Measurements from ENCODE around the gene SMARCC1. TPM values are rescaled to one million over a fixed set of nuclear protein-coding genes. Genes with fewer than 3 reads are reported as not detected.

The SMARCC1 gene
- total RNA-seq, 1 experiment from 2014 or later, result 43.1 TPM

DNA sequence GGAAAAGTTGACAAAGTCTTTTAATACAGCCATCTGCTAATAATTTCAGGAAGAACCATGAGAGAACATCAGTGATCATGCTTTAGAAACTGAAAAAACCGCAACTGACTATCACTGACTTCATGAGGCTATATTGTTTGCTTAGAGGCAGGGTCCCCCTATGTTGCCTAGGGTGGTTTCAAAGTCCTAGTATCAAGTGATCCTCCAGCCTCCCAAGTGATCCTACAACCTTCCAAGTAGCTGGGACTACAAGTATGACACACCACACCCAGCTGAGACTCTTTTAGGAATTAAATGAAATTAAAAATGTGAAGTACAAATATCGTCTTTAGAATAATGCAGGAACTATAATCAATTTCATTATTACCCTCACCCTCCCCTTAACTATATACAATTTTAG lies 144.8 kb downstream of the SMARCC1 start:
- Histone ChIP-seq H3K79me2 (ENCODE audit: low read length) (no peaks in the 10 kb centered on the region), H4K20me1 (ENCODE audit: low read length) (no peaks in the 10 kb centered on the region), H3K27me3 (ENCODE audit: low read length) (no peaks in the 10 kb centered on the region), H2AFZ (ENCODE audit: low read length) (no peak overlapping the region), H3K9me2 (replicated peaks; ENCODE audit: low read length) (no peaks in the 10 kb centered on the region), H3K4me1 (ENCODE audit: insufficient read depth, low read length) (no peaks in the 10 kb centered on the region), H3K9ac (ENCODE audit: low read length) (no peak overlapping the region), H3F3A (ENCODE audit: low read length, unreplicated experiment) (no peaks in the 10 kb centered on the region), H3K4me3 (ENCODE audit: low read length) (no peak overlapping the region), H3K36me3 (ENCODE audit: low read depth, low read length) (peaks cover 47% of the 10 kb centered on the region), H3K4me2 (ENCODE audit: low read length) (no peak overlapping the region), H3K9me3 (ENCODE audit: low read length) (no peaks in the 10 kb centered on the region), H3K27ac (ENCODE audit: low read length) (no peak overlapping the region)
- POLR2A ChIA-PET (ENCODE audit: unreplicated experiment), result no interaction called here
- TF ChIP-seq, protein P1, sequence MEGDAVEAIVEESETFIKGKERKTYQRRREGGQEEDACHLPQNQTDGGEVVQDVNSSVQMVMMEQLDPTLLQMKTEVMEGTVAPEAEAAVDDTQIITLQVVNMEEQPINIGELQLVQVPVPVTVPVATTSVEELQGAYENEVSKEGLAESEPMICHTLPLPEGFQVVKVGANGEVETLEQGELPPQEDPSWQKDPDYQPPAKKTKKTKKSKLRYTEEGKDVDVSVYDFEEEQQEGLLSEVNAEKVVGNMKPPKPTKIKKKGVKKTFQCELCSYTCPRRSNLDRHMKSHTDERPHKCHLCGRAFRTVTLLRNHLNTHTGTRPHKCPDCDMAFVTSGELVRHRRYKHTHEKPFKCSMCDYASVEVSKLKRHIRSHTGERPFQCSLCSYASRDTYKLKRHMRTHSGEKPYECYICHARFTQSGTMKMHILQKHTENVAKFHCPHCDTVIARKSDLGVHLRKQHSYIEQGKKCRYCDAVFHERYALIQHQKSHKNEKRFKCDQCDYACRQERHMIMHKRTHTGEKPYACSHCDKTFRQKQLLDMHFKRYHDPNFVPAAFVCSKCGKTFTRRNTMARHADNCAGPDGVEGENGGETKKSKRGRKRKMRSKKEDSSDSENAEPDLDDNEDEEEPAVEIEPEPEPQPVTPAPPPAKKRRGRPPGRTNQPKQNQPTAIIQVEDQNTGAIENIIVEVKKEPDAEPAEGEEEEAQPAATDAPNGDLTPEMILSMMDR (conservative IDR thresholded peaks at IDR 0.05; ENCODE audit: low read depth, low read length), result no peak
- TF ChIP-seq EZH2phosphoT487 (IDR thresholded peaks at IDR 0.05; ENCODE audit: borderline replicate concordance, low read length) (no peak), EZH2 (IDR thresholded peaks at IDR 0.05; ENCODE audit: low read length, unreplicated experiment) (no peak)
- no peak for ATAC-seq
- intact Hi-C loops (cut with micrococcal nuclease), result no loop called here
- BruUV-seq (replicated peaks), result no TSS peak
- no peak for DNase-seq
- CTCF ChIA-PET, result no interaction called here

DNA sequence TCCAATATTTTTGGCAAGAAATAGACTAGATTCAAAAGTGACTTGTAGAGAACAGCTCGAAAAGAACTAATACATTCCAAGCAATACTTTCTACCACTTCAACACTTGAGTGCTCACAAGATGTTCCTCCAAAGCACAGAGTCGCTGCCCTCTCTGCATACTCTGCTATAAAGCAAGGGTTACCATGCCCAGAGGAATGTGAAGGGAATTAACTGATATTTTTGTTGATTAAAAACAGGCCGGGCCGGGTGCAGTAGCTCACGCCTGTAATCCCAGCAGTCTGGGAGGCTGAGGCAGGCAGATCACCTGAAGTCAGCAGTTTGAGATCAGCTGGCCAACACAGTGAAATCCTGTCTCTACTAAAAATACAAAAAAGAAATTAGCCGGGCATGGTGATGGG lies 145.5 kb downstream of the SMARCC1 start:
- no peak overlapping the region for H3K9ac ChIP-seq (ENCODE audit: low read length)
- no peak overlapping the region for H3K4me3 ChIP-seq (ENCODE audit: low read length)
- TF ChIP-seq EZH2phosphoT487 (IDR thresholded peaks at IDR 0.05; ENCODE audit: borderline replicate concordance, low read length), result no peak
- TF ChIP-seq, protein P1 (conservative IDR thresholded peaks at IDR 0.05; ENCODE audit: low read depth, low read length), result no peak
- no peak for TF ChIP-seq EZH2 (IDR thresholded peaks at IDR 0.05; ENCODE audit: low read length, unreplicated experiment)
- POLR2A ChIA-PET (ENCODE audit: unreplicated experiment), result no interaction called here
- intact Hi-C loops (cut with micrococcal nuclease), result no loop called here
- no peaks in the 10 kb centered on the region for H4K20me1 ChIP-seq (ENCODE audit: low read length)
- no peaks in the 10 kb centered on the region for H3K4me1 ChIP-seq (ENCODE audit: insufficient read depth, low read length)
- no peak overlapping the region for H3K4me2 ChIP-seq (ENCODE audit: low read length)
- H3K79me2 ChIP-seq (ENCODE audit: low read length), result no peaks in the 10 kb centered on the region
- H3K9me2 ChIP-seq (replicated peaks; ENCODE audit: low read length), result no peaks in the 10 kb centered on the region
- no peak overlapping the region for H3K27ac ChIP-seq (ENCODE audit: low read length)
- H2AFZ ChIP-seq (ENCODE audit: low read length), result no peak overlapping the region
- no peaks in the 10 kb centered on the region for H3F3A ChIP-seq (ENCODE audit: low read length, unreplicated experiment)
- no TSS peak for BruUV-seq (replicated peaks)
- H3K9me3 ChIP-seq (ENCODE audit: low read length), result no peaks in the 10 kb centered on the region
- CTCF ChIA-PET, result no interaction called here
- DNase-seq (no peak), ATAC-seq (no peak)
- peaks cover 54% of the 10 kb centered on the region for H3K36me3 ChIP-seq (ENCODE audit: low read depth, low read length)
- no peaks in the 10 kb centered on the region for H3K27me3 ChIP-seq (ENCODE audit: low read length)

DNA sequence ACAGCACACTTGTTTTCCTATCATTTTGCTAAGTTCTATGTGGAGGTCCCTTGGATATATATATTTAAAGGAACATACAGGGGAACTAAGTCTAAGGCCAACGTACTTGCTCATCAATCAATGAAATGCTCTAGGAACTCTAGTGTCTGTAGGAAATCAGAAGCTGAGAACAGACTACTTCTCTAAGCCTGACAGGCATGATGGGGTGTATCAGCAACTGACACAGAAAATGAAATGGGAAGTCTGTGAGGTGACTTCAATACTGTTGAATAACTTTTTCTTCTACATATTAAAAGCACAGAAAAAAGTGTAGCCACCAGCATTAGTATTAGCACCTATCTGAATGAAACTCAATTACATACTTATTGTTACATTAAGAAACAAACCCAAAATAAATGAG lies 146.2 kb downstream of the SMARCC1 start:
- no peak overlapping the region for H3K4me2 ChIP-seq (ENCODE audit: low read length)
- ATAC-seq (no peak), DNase-seq (no peak)
- H3K36me3 ChIP-seq (ENCODE audit: low read depth, low read length), result peaks cover 61% of the 10 kb centered on the region
- H3K9me3 ChIP-seq (ENCODE audit: low read length), result no peaks in the 10 kb centered on the region
- no peak overlapping the region for H2AFZ ChIP-seq (ENCODE audit: low read length)
- ChIA-PET POLR2A (ENCODE audit: unreplicated experiment) (no interaction called here), CTCF (no interaction called here)
- intact Hi-C loops (cut with micrococcal nuclease), result no loop called here
- no peaks in the 10 kb centered on the region for H3K4me1 ChIP-seq (ENCODE audit: insufficient read depth, low read length)
- H3K9me2 ChIP-seq (replicated peaks; ENCODE audit: low read length), result no peaks in the 10 kb centered on the region
- no peak overlapping the region for H3K4me3 ChIP-seq (ENCODE audit: low read length)
- TF ChIP-seq, protein P1 (conservative IDR thresholded peaks at IDR 0.05; ENCODE audit: low read depth, low read length), result no peak
- TF ChIP-seq EZH2 (IDR thresholded peaks at IDR 0.05; ENCODE audit: low read length, unreplicated experiment) (no peak), EZH2phosphoT487 (IDR thresholded peaks at IDR 0.05; ENCODE audit: borderline replicate concordance, low read length) (no peak)
- H4K20me1 ChIP-seq (ENCODE audit: low read length), result no peaks in the 10 kb centered on the region
- H3F3A ChIP-seq (ENCODE audit: low read length, unreplicated experiment), result no peaks in the 10 kb centered on the region
- BruUV-seq (replicated peaks), result TSS peak; percentile 14
- no peak overlapping the region for H3K9ac ChIP-seq (ENCODE audit: low read length)
- H3K27ac ChIP-seq (ENCODE audit: low read length), result no peak overlapping the region
- H3K79me2 ChIP-seq (ENCODE audit: low read length), result no peaks in the 10 kb centered on the region
- no peaks in the 10 kb centered on the region for H3K27me3 ChIP-seq (ENCODE audit: low read length)
